Measurements from ENCODE around the gene PSMC4.

GRCh38 chr19:39942366-39942730, 28.6 kb upstream of the PSMC4 start:
- TF ChIP-seq EZH2 (IDR thresholded peaks at IDR 0.05): no peak
- TF ChIP-seq SRF (IDR thresholded peaks at IDR 0.05; ENCODE audit: low read depth): no peak
- TF ChIP-seq, protein P1, sequence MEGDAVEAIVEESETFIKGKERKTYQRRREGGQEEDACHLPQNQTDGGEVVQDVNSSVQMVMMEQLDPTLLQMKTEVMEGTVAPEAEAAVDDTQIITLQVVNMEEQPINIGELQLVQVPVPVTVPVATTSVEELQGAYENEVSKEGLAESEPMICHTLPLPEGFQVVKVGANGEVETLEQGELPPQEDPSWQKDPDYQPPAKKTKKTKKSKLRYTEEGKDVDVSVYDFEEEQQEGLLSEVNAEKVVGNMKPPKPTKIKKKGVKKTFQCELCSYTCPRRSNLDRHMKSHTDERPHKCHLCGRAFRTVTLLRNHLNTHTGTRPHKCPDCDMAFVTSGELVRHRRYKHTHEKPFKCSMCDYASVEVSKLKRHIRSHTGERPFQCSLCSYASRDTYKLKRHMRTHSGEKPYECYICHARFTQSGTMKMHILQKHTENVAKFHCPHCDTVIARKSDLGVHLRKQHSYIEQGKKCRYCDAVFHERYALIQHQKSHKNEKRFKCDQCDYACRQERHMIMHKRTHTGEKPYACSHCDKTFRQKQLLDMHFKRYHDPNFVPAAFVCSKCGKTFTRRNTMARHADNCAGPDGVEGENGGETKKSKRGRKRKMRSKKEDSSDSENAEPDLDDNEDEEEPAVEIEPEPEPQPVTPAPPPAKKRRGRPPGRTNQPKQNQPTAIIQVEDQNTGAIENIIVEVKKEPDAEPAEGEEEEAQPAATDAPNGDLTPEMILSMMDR (IDR thresholded peaks at IDR 0.05 in 2 of 3, conservative IDR thresholded peaks at IDR 0.05 in 1 of 3; ENCODE audit: borderline replicate concordance in 1 of 3, insufficient read depth in 1 of 3, low read depth in 2 of 3, low read length in 2 of 3): no peak
- no peak for TF ChIP-seq YY1 (IDR thresholded peaks at IDR 0.05; ENCODE audit: extremely low read depth, insufficient replicate concordance, low read depth, low read length)
- TF ChIP-seq, protein P2, sequence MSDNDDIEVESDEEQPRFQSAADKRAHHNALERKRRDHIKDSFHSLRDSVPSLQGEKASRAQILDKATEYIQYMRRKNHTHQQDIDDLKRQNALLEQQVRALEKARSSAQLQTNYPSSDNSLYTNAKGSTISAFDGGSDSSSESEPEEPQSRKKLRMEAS (IDR thresholded peaks at IDR 0.05): no peak
- no peak for TF ChIP-seq SP1 (IDR thresholded peaks at IDR 0.05; ENCODE audit: low read depth)
- TF ChIP-seq EZH2phosphoT487 (IDR thresholded peaks at IDR 0.05; ENCODE audit: borderline replicate concordance): no peak
- no peak for TF ChIP-seq POLR2A (IDR thresholded peaks at IDR 0.05; ENCODE audit: borderline replicate concordance, extremely low read depth, insufficient read depth, insufficient read length)
- TF ChIP-seq SIN3A (IDR thresholded peaks at IDR 0.05; ENCODE audit: low read depth): no peak
- no peak for TF ChIP-seq ELF1 (IDR thresholded peaks at IDR 0.05; ENCODE audit: borderline replicate concordance, low read depth)
- TF ChIP-seq POLR2AphosphoS5 (IDR thresholded peaks at IDR 0.05; ENCODE audit: low read depth, low read length): no peak

Data from HCT116 (cell line).